OCI-LY1 (cell line): ENCODE results near the gene RNF175.

Experiments used
- H2AFZ ChIP-seq: fragments of 200-600 bp; sonication (generic), shearing (Covaris generic); 2 replicates; pipeline ENCODE4 v1.6.0; 2014; ENCODE audit warnings: antibody characterized with exemption, mild to moderate bottlenecking, low read length
- H3F3A ChIP-seq: fragments of 200-600 bp; sonication (generic), shearing (Covaris generic); 2 replicates; pipeline ENCODE4 v1.6.0; 2014; ENCODE audit warnings: mild to moderate bottlenecking, antibody characterized with exemption, low read length, moderate library complexity; ENCODE audit not compliant: insufficient read depth
- H3K27ac ChIP-seq: fragments of 200-600 bp; sonication (generic); 2 replicates; pipeline ENCODE4 v1.5.1; 2014; ENCODE audit warnings: low read length, mixed run types, mild to moderate bottlenecking, low read depth; ENCODE audit not compliant: poor library complexity, severe bottlenecking
- H3K27me3 ChIP-seq: fragments of 200-600 bp; sonication (generic); 2 replicates; pipeline ENCODE4 v1.6.0; 2014; ENCODE audit warnings: antibody characterized with exemption, mild to moderate bottlenecking, low read length, moderate library complexity; ENCODE audit not compliant: insufficient read depth
- H3K36me3 ChIP-seq: fragments of 200-600 bp; sonication (generic); 2 replicates; pipeline ENCODE4 v1.6.1; 2014; ENCODE audit warnings: mild to moderate bottlenecking, antibody characterized with exemption, low read length, moderate library complexity, mixed read lengths; ENCODE audit not compliant: insufficient read depth
- H3K4me1 ChIP-seq: fragments of 200-600 bp; sonication (generic); 2 replicates; pipeline ENCODE4 v1.5.1; 2014; ENCODE audit warnings: mild to moderate bottlenecking, low read length, moderate library complexity; ENCODE audit not compliant: insufficient read depth, severe bottlenecking
- H3K4me2 ChIP-seq: fragments of 200-600 bp; sonication (generic), shearing (Covaris generic); 2 replicates; pipeline ENCODE4 v1.6.1; 2014; ENCODE audit warnings: low read length
- H3K4me3 ChIP-seq: fragments of 200-600 bp; sonication (generic); 2 replicates; pipeline ENCODE4 v1.5.1; 2014; ENCODE audit warnings: low read length, low read depth, mild to moderate bottlenecking, mixed read lengths; ENCODE audit not compliant: poor library complexity, severe bottlenecking
- H3K79me2 ChIP-seq: fragments of 200-600 bp; shearing (Covaris generic); 2 replicates; pipeline ENCODE4 v1.6.1; 2016; ENCODE audit warnings: mixed run types, low read length, mixed read lengths; ENCODE audit not compliant: insufficient read depth
- H3K9ac ChIP-seq: fragments of 200-600 bp; sonication (generic), shearing (Covaris generic); 2 replicates; pipeline ENCODE4 v1.6.1; 2014; ENCODE audit warnings: mild to moderate bottlenecking, low read length, mixed read lengths
- H3K9me2 ChIP-seq: fragments of 200-600 bp; sonication (generic), shearing (Covaris generic); 2 replicates; pipeline ENCODE4 v1.6.1; 2014; ENCODE audit warnings: low read depth, mild to moderate bottlenecking, low read length, mixed read lengths
- H3K9me3 ChIP-seq: fragments of 200-600 bp; shearing (Covaris generic); 2 replicates; pipeline ENCODE4 v1.6.1; 2014; ENCODE audit warnings: low read length, mixed read lengths
- H4K20me1 ChIP-seq: fragments of 200-600 bp; sonication (generic), shearing (Covaris generic); 2 replicates; pipeline ENCODE4 v1.6.0; 2016; ENCODE audit warnings: mild to moderate bottlenecking, low read length; ENCODE audit not compliant: insufficient read depth
- CTCF ChIP-seq: fragments of 200-600 bp; sonication (generic), shearing (Covaris generic); IDR thresholded peaks from 2 replicates; pipeline ENCODE4 v1.5.1; 2017; ENCODE audit warnings: mild to moderate bottlenecking, antibody characterized with exemption, low read length, moderate library complexity, mixed read lengths
- EZH2 ChIP-seq: fragments of 200-600 bp; sonication (generic), shearing (Covaris generic); IDR thresholded peaks from 2 replicates; pipeline ENCODE4 v1.8.0; 2017; ENCODE audit warnings: borderline replicate concordance, mixed run types, mild to moderate bottlenecking, antibody characterized with exemption, low read length, moderate library complexity, mixed read lengths

Gene RNF175

GRCh38 chr4:153766758-153767157 lies 6.9 kb upstream of the RNF175 start:
- Histone ChIP-seq H3K27me3 (no peaks in the 10 kb centered on the region), H3K4me3 (no peak overlapping the region), H3F3A (no peaks in the 10 kb centered on the region), H3K27ac (no peak overlapping the region), H3K9ac (no peak overlapping the region), H3K79me2 (no peaks in the 10 kb centered on the region), H2AFZ (no peak overlapping the region), H3K9me3 (no peaks in the 10 kb centered on the region), H3K4me1 (no peaks in the 10 kb centered on the region), H3K36me3 (no peaks in the 10 kb centered on the region), H4K20me1 (no peaks in the 10 kb centered on the region), H3K9me2 (no peaks in the 10 kb centered on the region), H3K4me2 (no peak overlapping the region)
- TF ChIP-seq CTCF (no peak), EZH2 (no peak)

GRCh38 chr4:153765894-153766293 lies 6.1 kb upstream of the RNF175 start:
- Histone ChIP-seq H2AFZ (no peak overlapping the region), H3K4me2 (no peak overlapping the region), H3K79me2 (no peaks in the 10 kb centered on the region), H3K9ac (no peak overlapping the region), H3K27ac (no peak overlapping the region), H3F3A (no peaks in the 10 kb centered on the region), H3K27me3 (no peaks in the 10 kb centered on the region), H4K20me1 (no peaks in the 10 kb centered on the region), H3K9me2 (no peaks in the 10 kb centered on the region), H3K4me3 (no peak overlapping the region), H3K4me1 (no peaks in the 10 kb centered on the region), H3K9me3 (no peaks in the 10 kb centered on the region), H3K36me3 (no peaks in the 10 kb centered on the region)
- TF ChIP-seq CTCF, result no peak
- no peak for TF ChIP-seq EZH2

DNA sequence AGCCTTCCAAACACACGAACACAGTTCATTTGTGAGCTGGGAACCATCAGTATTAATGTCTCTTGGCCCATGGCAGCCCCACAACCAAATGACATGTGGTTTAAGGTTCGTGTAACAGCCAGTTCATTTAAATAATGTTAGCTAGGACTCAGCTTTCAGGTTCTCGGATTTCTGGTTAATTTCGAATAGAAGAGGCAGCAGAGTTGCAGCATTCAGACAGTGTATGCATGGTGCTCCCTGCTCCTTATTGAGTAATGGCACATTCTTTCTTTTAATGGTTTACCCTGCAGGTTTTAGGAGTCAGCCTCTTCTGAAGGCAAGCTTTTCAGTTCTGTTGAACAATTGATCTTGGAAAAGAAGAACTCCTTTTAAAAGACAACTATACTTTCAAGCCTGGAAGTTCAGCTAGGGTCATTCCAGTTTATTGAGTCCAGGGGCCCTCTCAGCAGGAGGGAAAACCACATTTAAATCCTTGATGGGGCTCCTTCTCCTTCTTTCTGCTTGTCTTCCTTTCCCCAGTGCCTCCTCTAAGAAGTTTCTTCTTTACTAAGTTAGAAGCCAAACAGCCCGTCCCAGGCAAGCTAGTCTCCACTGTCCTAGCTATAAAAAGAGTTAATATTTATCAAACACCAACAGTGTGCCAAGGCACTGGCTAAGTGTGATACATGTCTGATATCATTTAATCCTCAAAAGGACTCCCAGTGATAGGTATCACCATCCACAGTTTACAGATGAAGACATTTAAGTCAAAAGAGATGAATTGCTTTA lies 5.0 kb upstream of the RNF175 start:
- no peaks in the 10 kb centered on the region for H3F3A ChIP-seq
- H3K4me2 ChIP-seq, result no peak overlapping the region
- no peak overlapping the region for H3K27ac ChIP-seq
- no peaks in the 10 kb centered on the region for H3K79me2 ChIP-seq
- H3K9ac ChIP-seq, result no peak overlapping the region
- no peaks in the 10 kb centered on the region for H3K9me2 ChIP-seq
- no peak for TF ChIP-seq EZH2
- TF ChIP-seq CTCF, result no peak
- H3K9me3 ChIP-seq, result no peaks in the 10 kb centered on the region
- no peaks in the 10 kb centered on the region for H3K4me1 ChIP-seq
- H4K20me1 ChIP-seq, result no peaks in the 10 kb centered on the region
- no peaks in the 10 kb centered on the region for H3K36me3 ChIP-seq
- no peak overlapping the region for H2AFZ ChIP-seq
- no peak overlapping the region for H3K4me3 ChIP-seq
- no peaks in the 10 kb centered on the region for H3K27me3 ChIP-seq
